Tibial nerve (tissue), 4 donors: Measurements from ENCODE around the gene NBEA. TPM values are rescaled to one million over a fixed set of nuclear protein-coding genes. Genes with fewer than 3 reads are reported as not detected.

Experiments
- DNase-seq, 2 donors: peaks; one replicate each; pipeline ENCODE4 v3.0.0-alpha.2; 2019; ENCODE audit warnings: low spot score in 2 of 2
- H3K27ac ChIP-seq, 4 donors: fragments of 200-600 bp; sonication (generic) in 3 of 4; one replicate each; pipeline ENCODE4 v1.5.1; 2017 to 2019; ENCODE audit warnings: mild to moderate bottlenecking in 1 of 4
- H3K27me3 ChIP-seq, 2 donors: fragments of 200-600 bp; sonication (generic) in 1 of 2; one replicate each; pipeline versions ENCODE4 v1.5.1 to v1.6.0; 2017 to 2019
- H3K36me3 ChIP-seq, 3 donors: fragments of 200-600 bp; sonication (generic); one replicate each; pipeline ENCODE4 v1.5.1; 2018 to 2019
- H3K4me1 ChIP-seq, 4 donors: fragments of 200-600 bp; sonication (generic) in 3 of 4; one replicate each; pipeline ENCODE4 v1.5.1; 2017 to 2019
- H3K4me3 ChIP-seq, 4 donors: fragments of 200-600 bp; sonication (generic) in 3 of 4; one replicate each; pipeline ENCODE4 v1.5.1; 2017 to 2019; ENCODE audit warnings: mild to moderate bottlenecking in 1 of 4, moderate library complexity in 1 of 4
- H3K9me3 ChIP-seq, 4 donors: fragments of 200-600 bp; sonication (generic) in 3 of 4; one replicate each; pipeline ENCODE4 v1.5.1; 2017 to 2019
- CTCF ChIP-seq, 5 experiments: fragments of 200-600 bp in 3 of 5; fragments of 450-650 bp in 2 of 5; sonication (generic) in 3 of 5; IDR thresholded peaks; one replicate each; pipeline ENCODE4 v1.5.1; 2016 to 2019; ENCODE audit warnings: antibody characterized with exemption in 5 of 5, mild to moderate bottlenecking in 3 of 5, moderate library complexity in 2 of 5
- EP300 ChIP-seq, 2 donors: sonication (generic); formaldehyde crosslinking; IDR thresholded peaks; one replicate each; pipeline ENCODE4 v1.6.1; 2017; ENCODE audit warnings: antibody characterized with exemption in 2 of 2, mild to moderate bottlenecking in 1 of 2
- POLR2A ChIP-seq, 2 donors: fragments of 450-650 bp; IDR thresholded peaks; one replicate each; pipeline ENCODE4 v1.6.1; 2017; ENCODE audit warnings: antibody characterized with exemption in 2 of 2, mild to moderate bottlenecking in 2 of 2, moderate library complexity in 2 of 2
- WGBS, 2 donors: methylation state at CpG; one replicate each; pipeline ENCODE4 v1.1.5; 2018; 5-methylcytosine and 5-hydroxymethylcytosine counted together
- total RNA-seq, 4 donors: library from RNA; depleted of rRNA; stranded (reverse); fragments of >200 nt; gene quantifications; one replicate each; pipeline ENCODE4 v1.1.0, GENCODE V29; 2016

NBEA gene
- total RNA-seq, 4 donors from 2014 or later, result 9.0 to 11.9 (median 10.5) TPM

- Histone ChIP-seq H3K4me3 (no peak overlapping the region), H3K36me3 (no peaks in the 10 kb centered on the region), H3K9me3 (no peaks in the 10 kb centered on the region), H3K27me3 (no peaks in the 10 kb centered on the region), H3K27ac (no peak overlapping the region), H3K4me1 (no peaks in the 10 kb centered on the region)
- TF ChIP-seq CTCF (IDR thresholded peaks at IDR 0.05), result no peak
- no peak for TF ChIP-seq POLR2A (IDR thresholded peaks at IDR 0.05)
- no peak for TF ChIP-seq EP300 (IDR thresholded peaks at IDR 0.05)
- no peak for DNase-seq
- 38 to 71% methylated on average over 2 of the region's 2 CpGs for WGBS, 2 donors
Observed at GRCh38 chr13:34900288-34900739, 41.8 kb upstream of the NBEA start.

GRCh38 chr13:34901572-34901971 lies 40.5 kb upstream of the NBEA start:
- 75 to 78% methylated on average over 5 of the region's 5 CpGs for WGBS, 2 donors
- no peak for TF ChIP-seq EP300 (IDR thresholded peaks at IDR 0.05)
- TF ChIP-seq POLR2A (IDR thresholded peaks at IDR 0.05), result no peak
- no peak for TF ChIP-seq CTCF (IDR thresholded peaks at IDR 0.05)
- H3K27ac ChIP-seq, result no peak overlapping the region
- DNase-seq, result no peak
- no peaks in the 10 kb centered on the region for H3K4me1 ChIP-seq
- H3K9me3 ChIP-seq, result no peaks in the 10 kb centered on the region
- H3K36me3 ChIP-seq, result no peaks in the 10 kb centered on the region
- no peak overlapping the region for H3K4me3 ChIP-seq
- H3K27me3 ChIP-seq, result no peaks in the 10 kb centered on the region

GRCh38 chr13:34911159-34911558 lies 30.9 kb upstream of the NBEA start:
- TF ChIP-seq POLR2A (IDR thresholded peaks at IDR 0.05), result no peak
- no peak for TF ChIP-seq CTCF (IDR thresholded peaks at IDR 0.05)
- TF ChIP-seq EP300 (IDR thresholded peaks at IDR 0.05), result no peak
- no peak for DNase-seq
- Histone ChIP-seq H3K9me3 (no peaks in the 10 kb centered on the region), H3K27me3 (no peaks in the 10 kb centered on the region), H3K4me3 (no peak overlapping the region), H3K36me3 (no peaks in the 10 kb centered on the region), H3K27ac (no peak overlapping the region), H3K4me1 (no peaks in the 10 kb centered on the region)
- WGBS, 2 donors, result 40 to 53% methylated on average over 2 of the region's 2 CpGs

GRCh38 chr13:34913040-34913439 lies 29.0 kb upstream of the NBEA start:
- no peaks in the 10 kb centered on the region for H3K9me3 ChIP-seq
- TF ChIP-seq CTCF (IDR thresholded peaks at IDR 0.05) (no peak), EP300 (IDR thresholded peaks at IDR 0.05) (no peak), POLR2A (IDR thresholded peaks at IDR 0.05) (no peak)
- DNase-seq, result no peak
- no peak overlapping the region for H3K27ac ChIP-seq
- no peaks in the 10 kb centered on the region for H3K4me1 ChIP-seq
- 41 to 46% methylated on average over 6 of the region's 6 CpGs for WGBS, 2 donors
- H3K4me3 ChIP-seq, result no peak overlapping the region
- no peaks in the 10 kb centered on the region for H3K36me3 ChIP-seq
- no peaks in the 10 kb centered on the region for H3K27me3 ChIP-seq

- Histone ChIP-seq H3K4me3 (no peak overlapping the region), H3K27me3 (no peaks in the 10 kb centered on the region), H3K36me3 (no peaks in the 10 kb centered on the region), H3K27ac (no peak overlapping the region), H3K9me3 (no peaks in the 10 kb centered on the region), H3K4me1 (no peaks in the 10 kb centered on the region)
- no peak for DNase-seq
- no peak for TF ChIP-seq POLR2A (IDR thresholded peaks at IDR 0.05)
- no peak for TF ChIP-seq EP300 (IDR thresholded peaks at IDR 0.05)
- TF ChIP-seq CTCF (IDR thresholded peaks at IDR 0.05), result no peak
- WGBS, 2 donors, result 6 to 8% methylated on average over 2 of the region's 2 CpGs
Observed at GRCh38 chr13:34914416-34914815, 27.7 kb upstream of the NBEA start.
